Stimulated activated CD8-positive, alpha-beta memory T cell treated with anti-CD3 and anti-CD28 coated beads, Interleukin-7, amount 100 ng/mL, for 48 hours (primary cell): ENCODE results near the gene EFHC1.
"Not testable (repeated sequence)": the region's sequence is repeated elsewhere in the genome, so short reads cannot be mapped to it uniquely, and the experiment has no call there.

ENCODE experiments used
- DNase-seq, 2 donors: peaks; one replicate each; pipeline ENCODE4 v3.0.0-alpha.2; 2020; ENCODE audit warnings: low read depth in 1 of 2; ENCODE audit errors: extremely low read depth in 1 of 2

The EFHC1 gene, protein sequence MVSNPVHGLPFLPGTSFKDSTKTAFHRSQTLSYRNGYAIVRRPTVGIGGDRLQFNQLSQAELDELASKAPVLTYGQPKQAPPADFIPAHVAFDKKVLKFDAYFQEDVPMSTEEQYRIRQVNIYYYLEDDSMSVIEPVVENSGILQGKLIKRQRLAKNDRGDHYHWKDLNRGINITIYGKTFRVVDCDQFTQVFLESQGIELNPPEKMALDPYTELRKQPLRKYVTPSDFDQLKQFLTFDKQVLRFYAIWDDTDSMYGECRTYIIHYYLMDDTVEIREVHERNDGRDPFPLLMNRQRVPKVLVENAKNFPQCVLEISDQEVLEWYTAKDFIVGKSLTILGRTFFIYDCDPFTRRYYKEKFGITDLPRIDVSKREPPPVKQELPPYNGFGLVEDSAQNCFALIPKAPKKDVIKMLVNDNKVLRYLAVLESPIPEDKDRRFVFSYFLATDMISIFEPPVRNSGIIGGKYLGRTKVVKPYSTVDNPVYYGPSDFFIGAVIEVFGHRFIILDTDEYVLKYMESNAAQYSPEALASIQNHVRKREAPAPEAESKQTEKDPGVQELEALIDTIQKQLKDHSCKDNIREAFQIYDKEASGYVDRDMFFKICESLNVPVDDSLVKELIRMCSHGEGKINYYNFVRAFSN

DNA sequence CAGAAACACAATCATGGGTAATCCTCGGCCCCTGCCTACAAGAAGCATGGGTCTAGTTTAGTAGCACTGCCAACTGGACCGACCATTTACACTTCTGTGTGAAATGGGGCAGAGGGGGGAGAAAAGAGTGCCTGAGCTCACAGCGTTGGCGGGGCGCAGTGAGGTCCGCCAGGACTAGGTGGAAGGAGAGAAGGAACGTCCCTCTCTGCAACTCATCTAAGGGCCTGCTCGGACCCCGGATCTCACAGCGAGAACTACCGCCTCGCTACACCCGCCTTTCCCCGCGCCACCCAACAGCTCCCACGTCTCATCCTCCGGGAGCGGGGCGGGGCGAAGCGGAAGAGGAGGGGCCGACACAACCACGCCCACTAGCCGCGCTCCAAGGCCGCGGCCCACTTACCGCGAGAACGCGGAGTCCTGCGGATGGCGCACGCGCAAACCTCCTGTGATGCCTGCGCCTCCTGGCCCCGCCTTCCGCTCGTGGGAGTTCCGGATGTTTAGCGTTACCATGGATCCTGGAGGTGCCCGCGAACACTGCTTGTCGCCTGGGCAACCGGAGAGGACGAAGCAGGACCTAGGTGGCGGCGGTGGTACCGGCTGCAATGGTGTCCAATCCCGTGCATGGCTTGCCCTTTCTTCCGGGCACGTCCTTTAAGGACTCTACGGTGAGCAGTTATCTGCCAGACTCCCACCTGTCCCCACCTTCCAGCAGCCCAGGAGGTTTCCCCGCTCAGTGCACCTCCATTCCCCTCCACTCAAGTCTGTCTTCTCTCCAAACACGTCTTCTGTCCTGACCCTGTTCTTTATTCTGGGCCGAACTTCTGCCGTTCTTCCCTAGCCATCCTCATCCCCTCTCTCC lies at the start of gene EFHC1:
TSS of gene EFHC1 (plus strand) at position 534 of the 859 bp plus-strand sequence. CDS start at position 603, 69 bp downstream.
- DNase-seq, result peak; percentile 96 to 97

DNA sequence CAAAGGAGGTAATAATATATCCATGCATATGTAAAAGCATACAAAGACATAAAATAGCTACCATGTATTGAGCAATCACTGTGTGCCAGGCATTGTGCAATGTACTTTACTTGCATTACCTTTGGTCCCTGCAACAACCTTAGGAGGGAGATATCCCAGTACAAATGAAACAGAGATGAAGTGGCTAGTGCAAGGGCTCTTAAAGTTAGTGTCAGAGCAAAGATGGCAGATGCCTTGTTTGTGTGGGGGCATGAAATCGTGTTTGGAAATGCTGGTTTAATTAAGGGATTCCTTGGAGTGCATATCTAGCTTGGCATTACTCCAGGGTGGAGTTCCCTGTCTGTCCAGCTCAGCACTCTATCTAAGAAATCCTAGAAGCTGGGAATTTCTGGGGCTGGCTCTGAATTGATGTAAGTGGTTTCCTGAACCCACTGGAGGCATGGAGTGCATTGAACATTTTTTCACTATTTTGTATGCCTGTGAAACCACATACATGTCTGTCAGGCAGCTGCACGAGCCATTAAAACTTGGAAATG lies 48.4 kb upstream of the EFHC1 start:
- DNase-seq, result no peak

DNA sequence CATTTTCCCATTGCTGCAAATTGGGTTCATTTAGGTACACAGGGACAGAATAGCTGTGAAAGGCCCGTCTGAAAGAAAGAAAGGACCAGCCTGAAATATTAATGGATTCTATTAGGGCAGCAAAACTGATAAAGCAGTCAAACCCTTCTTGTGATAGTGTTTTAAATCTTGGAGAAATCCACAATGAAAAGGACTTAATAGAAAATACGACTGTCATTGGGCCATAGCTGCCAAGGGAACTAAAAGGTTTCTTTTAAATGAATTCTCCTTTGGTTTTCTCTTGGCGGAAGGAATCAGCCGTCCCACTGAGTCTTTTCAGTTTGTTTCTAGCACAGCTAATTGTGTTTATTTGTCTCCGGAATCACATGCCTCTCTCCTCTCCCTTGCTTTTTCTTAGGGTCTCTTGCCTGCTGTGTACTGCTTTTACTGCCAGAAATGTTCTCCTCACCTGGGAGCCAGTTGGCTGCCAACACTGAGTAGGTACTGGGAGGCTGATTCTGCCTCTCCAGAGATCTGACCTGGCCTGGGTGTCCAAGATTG lies 46.9 kb upstream of the EFHC1 start:
- DNase-seq, result no peak

DNA sequence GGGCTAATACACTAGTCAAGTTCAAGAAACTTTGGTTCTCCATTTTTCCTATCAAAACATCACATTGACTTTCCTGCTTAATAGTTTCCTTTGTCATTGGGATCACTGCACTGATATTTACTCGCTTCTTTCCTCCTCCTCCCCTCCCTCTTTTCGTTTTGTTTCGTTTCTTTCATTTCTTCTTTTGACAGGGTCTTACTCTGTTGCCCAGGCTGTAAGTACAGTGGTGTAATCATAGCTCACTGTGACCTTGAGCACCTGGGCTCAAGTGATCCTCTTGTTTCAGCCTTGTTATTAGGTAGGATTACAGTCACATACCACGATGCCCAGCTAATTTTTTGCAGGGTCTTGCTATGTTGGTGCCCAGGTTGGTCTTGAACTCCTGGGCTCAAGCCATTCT lies 45.9 kb upstream of the EFHC1 start:
- DNase-seq, result no peak

DNA sequence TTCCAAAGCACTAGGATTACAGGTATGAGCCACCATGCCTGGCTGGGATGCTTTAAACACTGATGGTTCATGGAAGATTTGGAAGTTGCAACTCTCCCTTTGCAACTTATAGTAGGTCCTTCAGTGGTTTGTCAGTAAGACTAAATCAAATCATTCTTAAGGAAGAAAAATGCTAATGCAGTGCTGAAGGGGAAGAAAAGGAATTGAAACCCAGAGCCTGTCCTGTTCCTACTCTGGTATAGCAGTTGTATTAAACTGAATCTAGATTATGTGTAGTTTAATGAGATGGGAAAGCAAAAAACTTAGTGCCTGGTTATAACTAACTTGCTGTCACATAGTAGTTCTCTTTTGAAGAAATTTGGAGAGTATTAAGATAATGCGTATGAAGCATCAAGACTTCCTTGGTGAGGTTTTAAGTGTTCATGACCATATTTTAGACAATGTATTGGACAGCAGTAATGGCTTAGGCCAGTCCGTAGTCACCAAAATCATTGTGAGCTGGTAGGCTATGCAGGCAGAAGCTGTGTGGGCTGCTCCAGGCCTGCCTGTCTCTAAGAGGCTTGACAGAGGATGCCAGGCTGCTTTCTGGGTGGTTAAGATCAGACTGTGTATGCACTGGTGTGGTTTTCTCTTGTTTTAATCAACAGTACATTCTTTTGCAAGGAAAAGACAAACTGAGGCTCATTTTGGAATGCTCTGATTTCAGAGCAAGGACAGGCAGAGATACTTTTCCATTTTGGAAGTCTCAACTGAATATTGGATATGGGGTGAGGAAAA lies 44.2 kb upstream of the EFHC1 start:
- DNase-seq, result no peak

DNA sequence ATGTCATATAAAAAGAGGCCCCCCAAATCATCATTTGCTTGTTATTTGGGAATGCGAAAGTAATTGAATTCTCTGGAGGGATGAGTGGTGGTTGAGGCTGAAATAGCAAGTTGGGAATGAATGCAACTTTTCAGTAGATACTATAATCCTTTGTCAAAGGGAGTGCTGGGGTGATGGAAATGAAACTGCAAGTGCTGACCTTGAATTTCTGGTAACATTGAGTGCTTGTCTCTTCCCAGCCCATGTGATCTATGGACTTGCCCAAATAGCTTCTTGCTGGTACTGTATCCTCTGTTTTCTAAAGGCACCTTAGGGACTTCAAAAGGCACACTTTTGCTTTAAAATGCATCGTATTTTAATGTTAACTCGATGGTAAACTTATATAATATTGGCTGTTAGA lies 43.4 kb upstream of the EFHC1 start:
- DNase-seq, result no peak

DNA sequence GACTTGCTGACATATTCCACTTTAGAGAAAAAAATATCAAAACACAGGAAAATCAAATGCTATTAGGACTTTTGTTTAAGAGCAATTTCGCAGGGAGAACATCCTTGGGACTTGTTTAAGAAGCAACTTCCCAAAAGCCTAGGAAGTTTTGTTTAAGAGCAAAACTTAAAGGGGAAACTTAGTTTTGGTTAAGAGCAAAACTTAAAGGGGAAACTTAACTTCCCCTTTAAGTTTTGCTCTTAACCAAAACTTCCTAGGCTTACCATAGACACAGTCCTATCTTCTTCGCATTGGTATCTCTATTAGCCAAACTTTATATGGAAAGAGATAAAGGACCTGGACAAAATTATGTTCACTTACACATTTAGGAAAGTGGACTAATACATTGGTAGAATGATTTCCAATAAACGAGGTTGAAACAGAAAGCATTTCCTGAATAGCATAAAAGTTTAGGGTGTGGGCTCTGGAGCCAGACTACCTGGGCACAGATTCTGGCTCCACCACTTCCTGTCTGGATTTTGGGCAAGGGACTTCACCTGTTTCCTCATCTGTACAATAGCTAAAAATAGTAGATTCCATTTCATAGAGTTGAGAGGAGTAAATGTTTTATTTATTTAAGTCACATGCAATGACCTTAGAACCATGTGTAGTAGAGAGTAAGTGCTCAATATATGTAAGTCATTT lies 42.5 kb upstream of the EFHC1 start:
- DNase-seq, result no peak

DNA sequence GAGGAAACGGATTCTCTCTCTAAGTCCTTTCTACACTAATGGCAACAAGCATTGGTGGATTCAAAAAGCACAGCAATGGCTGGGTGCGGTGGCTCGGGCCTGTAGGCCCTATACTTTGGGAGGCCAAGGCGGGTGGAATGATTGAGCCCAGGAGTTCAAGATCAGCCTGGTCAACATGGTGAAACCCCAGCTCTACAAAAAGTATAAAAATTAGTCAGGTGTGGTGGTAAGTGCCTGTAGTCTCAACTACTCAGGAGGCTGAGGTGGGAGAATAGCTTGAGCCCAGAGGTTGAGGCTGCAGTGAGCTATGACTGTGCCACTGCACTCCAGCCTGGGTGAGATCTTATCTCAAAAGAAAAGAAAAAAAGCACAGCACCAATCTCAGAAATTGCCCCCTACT lies 38.9 kb upstream of the EFHC1 start:
- no peak for DNase-seq

DNA sequence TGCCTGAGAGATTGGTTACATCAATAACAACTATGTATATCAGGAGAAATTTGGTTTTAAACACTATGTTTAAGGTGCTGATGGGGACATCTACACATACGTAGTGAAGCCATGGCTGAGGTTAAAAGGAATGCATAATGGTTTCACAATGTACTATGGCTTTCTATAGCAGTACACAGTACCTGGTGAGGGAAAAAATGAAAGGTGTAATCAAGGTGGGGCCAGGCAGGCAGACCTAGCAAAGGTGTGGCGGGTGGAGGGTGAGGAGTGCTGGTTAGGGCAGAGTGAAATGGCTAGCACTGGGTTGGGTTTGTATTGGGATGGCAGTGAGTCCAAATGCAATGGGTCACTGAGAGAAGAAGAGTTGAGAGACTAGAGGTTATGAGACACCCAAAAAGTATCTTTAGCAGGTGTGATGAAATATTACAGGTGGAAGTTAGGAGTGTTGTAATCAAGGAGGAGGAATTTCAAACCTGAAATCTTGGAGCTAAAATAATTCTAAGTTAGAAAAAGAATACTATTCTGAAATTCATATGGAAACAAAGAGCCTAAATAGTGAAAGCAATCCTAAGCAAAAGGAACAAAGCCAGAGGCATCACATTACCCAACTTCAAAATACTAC lies 35.9 kb upstream of the EFHC1 start:
- DNase-seq, result no peak

DNA sequence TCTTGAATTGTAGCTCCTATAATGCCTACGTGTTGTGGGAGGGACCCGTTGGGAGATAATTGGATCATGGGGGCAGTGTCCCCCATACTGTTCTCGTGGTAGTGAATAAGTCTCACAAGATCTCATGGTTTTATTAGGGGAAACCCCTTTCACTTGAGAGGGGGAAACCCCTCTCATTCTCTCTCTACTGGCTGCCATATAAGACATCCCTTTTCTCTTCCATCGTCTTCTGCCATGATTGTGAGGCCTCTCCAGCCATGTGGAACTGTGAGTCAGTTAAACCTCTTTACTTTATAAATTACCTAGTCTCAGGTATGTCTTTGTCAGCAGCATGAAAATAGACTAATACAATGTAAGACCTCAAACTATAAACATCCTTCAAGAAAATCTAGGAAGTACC lies 35.1 kb upstream of the EFHC1 start:
- no peak for DNase-seq

DNA sequence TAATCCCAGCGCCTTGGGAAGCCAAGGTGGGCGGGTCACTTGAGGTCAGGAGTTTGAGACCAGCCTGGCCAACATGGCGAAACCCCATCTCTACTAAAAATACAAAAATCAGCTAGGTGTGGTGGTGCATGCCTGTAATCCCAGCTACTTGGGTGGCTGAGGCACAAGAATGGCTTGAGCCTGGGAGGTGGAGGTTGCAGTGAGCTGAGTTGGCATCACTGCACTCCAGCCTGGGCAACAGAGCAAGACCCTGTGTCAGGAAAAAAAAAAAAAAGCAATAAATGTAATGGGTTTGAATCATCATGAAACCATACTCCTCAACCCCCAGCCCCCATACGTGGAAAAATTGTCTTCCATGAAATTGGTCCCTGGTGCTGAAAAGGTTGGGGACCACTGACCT lies 32.0 kb upstream of the EFHC1 start:
- DNase-seq, result not testable (repeated sequence)

DNA sequence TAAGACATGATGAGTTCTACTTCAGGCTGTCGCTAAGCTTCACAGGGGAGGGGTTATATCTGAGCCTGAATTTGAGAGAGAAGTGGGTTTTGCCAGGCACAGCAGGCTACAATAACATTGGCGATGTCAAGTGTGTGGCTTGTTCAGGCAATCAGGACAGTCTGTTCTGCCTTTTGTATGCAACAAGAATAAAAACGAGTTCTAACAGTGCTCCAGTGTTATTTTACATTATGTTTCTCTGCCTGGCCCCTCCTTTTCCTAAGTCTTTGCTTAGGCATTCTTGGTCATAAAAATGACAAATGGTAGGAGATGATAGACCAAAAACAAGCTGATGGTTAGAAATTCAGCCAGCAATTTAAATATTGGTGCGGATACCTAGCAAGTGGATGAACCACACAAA lies 31.4 kb upstream of the EFHC1 start:
- DNase-seq, result no peak

DNA sequence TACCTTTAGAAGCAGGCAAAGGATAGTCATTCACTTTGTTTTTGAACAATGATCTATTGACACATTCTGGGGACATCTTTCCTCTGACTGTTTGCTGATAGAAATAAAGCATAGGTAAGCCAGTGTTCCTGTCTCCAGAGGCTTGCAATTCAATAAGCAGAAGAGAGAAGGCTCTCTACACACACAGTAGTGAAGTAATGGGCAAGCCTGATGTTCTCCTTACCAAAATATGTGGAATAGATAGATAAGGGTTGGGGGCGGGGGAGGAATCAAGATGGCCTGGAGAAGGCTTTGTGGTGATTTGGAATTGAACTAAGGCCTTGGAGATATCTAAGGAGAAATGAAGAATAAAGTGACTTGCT lies 30.9 kb upstream of the EFHC1 start:
- DNase-seq, result no peak

DNA sequence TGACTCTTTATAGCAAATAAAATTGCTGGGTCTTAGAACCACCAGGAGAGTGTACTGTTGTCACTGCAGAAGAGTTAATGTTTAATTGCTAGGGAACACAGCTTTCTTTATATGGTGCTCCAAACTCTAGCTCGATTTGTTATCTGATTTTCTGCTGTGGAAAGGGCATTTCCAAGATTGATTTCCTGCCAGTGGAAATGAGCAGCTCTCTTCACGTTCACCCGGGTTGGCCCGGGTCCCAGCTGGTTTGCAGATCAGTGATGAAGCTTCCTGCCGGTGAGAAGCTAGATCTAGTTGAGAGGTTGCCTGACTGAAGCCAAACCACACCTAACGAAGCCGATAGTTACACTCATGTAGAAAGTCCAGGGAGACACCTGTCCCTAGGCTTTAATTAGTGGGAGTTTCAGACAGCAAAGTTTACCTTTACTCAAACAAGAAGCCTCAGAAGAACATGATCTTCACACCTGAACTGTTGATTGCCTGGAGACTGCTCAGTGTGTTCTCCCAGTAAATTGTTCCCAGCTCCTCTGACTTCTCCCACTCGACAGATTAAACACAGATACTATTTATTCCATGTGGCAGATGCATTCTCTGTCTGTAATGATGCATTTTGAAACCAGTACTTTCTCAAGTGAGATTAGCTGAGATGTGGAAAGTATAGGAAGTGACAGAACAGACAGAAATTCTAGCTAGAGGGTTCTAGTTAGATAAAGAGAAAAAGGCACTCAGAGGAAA lies 30.3 kb upstream of the EFHC1 start:
- DNase-seq, result peak in 1 of 2 donors; percentile 43

DNA sequence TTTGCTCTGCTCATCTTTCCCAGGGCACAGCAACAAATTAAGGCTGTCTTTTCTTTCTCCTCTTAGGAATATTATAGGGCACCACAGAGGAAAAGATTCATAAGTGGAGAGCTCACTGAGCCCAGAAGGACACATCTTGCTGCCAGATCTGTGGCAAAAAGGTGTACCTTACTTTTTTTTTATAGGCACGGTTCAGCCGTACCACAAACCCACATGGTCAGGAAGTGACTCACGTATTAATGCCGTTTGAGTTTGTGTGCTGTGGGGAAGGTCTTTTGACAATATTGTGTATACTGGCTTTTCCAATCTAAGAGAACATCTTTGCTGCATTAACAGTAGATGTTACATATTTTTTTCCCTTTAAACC lies 29.8 kb upstream of the EFHC1 start:
- no peak for DNase-seq

DNA sequence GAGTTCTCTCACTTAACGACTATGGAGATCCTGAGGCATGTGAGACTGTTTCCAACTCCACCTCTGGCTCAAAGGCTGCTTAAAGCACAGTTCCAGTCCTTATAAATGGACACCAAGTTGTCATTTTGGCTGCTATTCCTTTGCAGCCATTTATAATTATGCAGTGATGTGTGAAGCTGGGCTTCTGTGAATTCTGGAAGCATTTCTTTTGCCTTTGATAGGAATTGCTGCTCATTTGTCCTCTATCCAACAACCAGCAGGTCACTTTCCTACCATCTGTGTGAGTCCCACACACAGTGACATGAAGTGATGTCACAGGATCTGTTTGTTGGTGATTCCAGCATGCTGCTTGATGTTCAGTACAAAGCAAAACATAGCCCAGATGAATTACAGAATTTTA lies 28.5 kb upstream of the EFHC1 start:
- DNase-seq, result no peak

DNA sequence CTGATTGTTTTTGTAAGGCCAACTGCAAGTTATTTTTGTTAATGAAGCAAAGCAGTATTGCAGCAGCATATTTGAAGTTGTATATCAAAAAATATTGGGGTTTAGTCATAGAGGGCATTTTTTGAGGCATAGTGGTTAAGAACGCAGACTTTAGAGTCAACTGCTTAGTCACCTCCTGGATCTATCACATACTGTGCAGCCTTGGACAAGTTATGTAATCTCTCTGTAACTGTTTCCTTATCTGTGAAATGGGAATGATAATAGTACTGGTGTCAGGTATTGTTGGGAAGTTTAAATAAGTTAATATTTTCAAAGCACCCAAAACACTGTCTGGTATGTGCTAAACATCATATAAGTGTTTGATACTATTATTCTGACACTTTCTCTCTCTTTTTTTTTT lies 27.2 kb upstream of the EFHC1 start:
- no peak for DNase-seq

DNA sequence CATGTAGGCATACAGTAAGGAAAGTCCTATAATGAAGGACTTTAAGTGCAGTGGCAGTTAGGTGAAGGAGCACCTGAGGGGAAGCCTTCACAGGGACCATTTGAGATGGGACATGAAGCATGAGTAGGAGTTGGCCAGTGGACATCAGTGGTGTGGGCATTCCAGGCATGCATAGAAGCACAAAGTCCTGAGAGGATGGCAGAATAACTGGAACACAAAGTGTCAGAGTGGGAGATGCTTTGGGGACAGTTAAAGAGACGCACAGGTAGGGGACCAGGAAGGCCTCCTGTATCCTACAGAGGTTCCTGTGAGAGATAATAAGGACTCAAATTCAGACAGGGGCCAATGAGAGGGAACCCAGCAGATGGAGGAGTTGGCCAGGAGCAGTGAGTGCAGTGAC lies 26.4 kb upstream of the EFHC1 start:
- no peak for DNase-seq

DNA sequence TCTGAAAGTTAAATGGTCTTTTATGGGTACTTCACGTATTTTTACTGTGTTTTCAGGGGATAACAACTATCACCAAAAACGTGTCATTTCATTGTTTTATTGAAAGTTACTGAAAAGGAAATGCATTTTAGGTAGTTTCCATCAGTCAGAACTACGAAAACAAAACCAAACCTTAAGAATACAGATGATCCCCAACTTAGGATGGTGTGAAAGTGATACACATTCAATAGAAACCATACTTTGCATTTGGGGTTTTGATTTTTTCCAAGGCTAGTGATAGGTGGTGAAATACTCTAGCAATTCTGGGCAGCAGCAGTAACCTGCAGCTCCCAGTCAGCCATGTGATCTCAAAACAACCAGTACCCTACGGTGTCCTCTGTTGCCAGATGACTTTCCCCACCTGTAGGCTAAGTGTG lies 25.9 kb upstream of the EFHC1 start:
- DNase-seq, result no peak
